ENCODE data around the gene COL9A3. TPM values are rescaled to one million over a fixed set of nuclear protein-coding genes. Genes with fewer than 3 reads are reported as not detected.

COL9A3 gene
- total RNA-seq, 2 donors from 2014 or later: 0.54 to 3.1 TPM

- no peaks in the 10 kb centered on the region for H3K9me3 ChIP-seq
- no peak for TF ChIP-seq CTCF (IDR thresholded peaks at IDR 0.05)
- H3K4me3 ChIP-seq: peak overlapping the region; percentile 95
- H3K27me3 ChIP-seq (replicated peaks; ENCODE audit: insufficient read depth): no peaks in the 10 kb centered on the region
- no peak for ATAC-seq (ENCODE audit: insufficient number of reproducible peaks, low FRiP score, low read depth)
- no peak overlapping the region for H3K27ac ChIP-seq
- H3K4me1 ChIP-seq (ENCODE audit: control insufficient read depth in 1 of 2, low read depth in 2 of 2): peaks cover 16 to 38% of the 10 kb centered on the region in 2 donors
- DNase-seq (ENCODE audit: low spot score): no peak
- peaks cover 32% of the 10 kb centered on the region for H3K36me3 ChIP-seq
Observed at GRCh38 chr20:62806383-62807050, 10.3 kb upstream of the COL9A3 start.

GRCh38 chr20:62807444-62808210, 9.2 kb upstream of the COL9A3 start:
- H3K27ac ChIP-seq: no peak overlapping the region
- H3K27me3 ChIP-seq (replicated peaks; ENCODE audit: insufficient read depth): no peaks in the 10 kb centered on the region
- no peak overlapping the region for H3K4me3 ChIP-seq
- H3K9me3 ChIP-seq: no peaks in the 10 kb centered on the region
- H3K4me1 ChIP-seq (ENCODE audit: control insufficient read depth in 1 of 2, low read depth in 2 of 2): peaks cover 16 to 38% of the 10 kb centered on the region in 2 donors
- ATAC-seq (ENCODE audit: insufficient number of reproducible peaks, low FRiP score, low read depth) (no peak), DNase-seq (ENCODE audit: low spot score) (no peak)
- no peak for TF ChIP-seq CTCF (IDR thresholded peaks at IDR 0.05)
- H3K36me3 ChIP-seq: peaks cover 43% of the 10 kb centered on the region

- Histone ChIP-seq H3K36me3 (peaks cover 46% of the 10 kb centered on the region), H3K9me3 (no peaks in the 10 kb centered on the region), H3K27me3 (replicated peaks; ENCODE audit: insufficient read depth) (no peaks in the 10 kb centered on the region), H3K4me1 (ENCODE audit: control insufficient read depth in 1 of 2, low read depth in 2 of 2) (peaks cover 16 to 32% of the 10 kb centered on the region in 2 donors), H3K27ac (no peak overlapping the region), H3K4me3 (no peak overlapping the region)
- DNase-seq (ENCODE audit: low spot score) (no peak), ATAC-seq (ENCODE audit: insufficient number of reproducible peaks, low FRiP score, low read depth) (no peak)
- peak; percentile 95 for TF ChIP-seq CTCF (IDR thresholded peaks at IDR 0.05)
Observed at GRCh38 chr20:62808211-62808865, 8.5 kb upstream of the COL9A3 start.

- Histone ChIP-seq H3K4me3 (no peak overlapping the region), H3K9me3 (no peaks in the 10 kb centered on the region), H3K4me1 (ENCODE audit: control insufficient read depth in 1 of 2, low read depth in 2 of 2) (peaks cover 13 to 27% of the 10 kb centered on the region in 2 donors), H3K27ac (no peak overlapping the region), H3K36me3 (peaks cover 46% of the 10 kb centered on the region), H3K27me3 (replicated peaks; ENCODE audit: insufficient read depth) (no peaks in the 10 kb centered on the region)
- ATAC-seq (ENCODE audit: insufficient number of reproducible peaks, low FRiP score, low read depth) (no peak), DNase-seq (ENCODE audit: low spot score) (no peak)
- no peak for TF ChIP-seq CTCF (IDR thresholded peaks at IDR 0.05)
Observed at GRCh38 chr20:62809530-62810428, 7.1 kb upstream of the COL9A3 start.
